Endometrium (tissue), 2 donors: ENCODE data around the gene GLIPR1.
"Not testable (repeated sequence)": the region's sequence is repeated elsewhere in the genome, so short reads cannot be mapped to it uniquely, and the experiment has no call there.

Experiments used
- FAIRE-seq: peaks from 2 replicates; lab custom pipeline; 2012; peaks lifted over from hg19 to GRCh38; lab: Jason Lieb, UNC
- donor health status: control.
- donor health status: control.

GLIPR1 gene

DNA sequence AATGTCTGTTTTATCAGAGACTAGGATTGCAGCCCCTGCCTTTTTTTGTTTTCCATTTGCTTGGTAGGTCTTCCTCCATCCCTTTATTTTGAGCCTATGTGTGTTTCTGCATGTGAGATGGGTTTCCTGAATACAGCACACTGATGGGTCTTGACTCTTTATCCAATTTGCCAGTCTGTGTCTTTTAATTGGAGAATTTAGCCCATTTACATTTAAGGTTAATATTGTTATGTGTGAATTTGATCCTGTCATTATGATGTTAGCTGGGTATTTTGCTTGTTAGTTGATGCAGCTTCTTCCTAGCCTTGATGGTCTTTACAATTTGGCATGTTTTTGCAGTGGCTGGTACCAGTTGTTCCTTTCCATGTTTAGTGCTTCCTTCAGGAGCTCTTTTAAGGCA lies 40.7 kb downstream of the GLIPR1 start:
- not testable (repeated sequence) for FAIRE-seq

DNA sequence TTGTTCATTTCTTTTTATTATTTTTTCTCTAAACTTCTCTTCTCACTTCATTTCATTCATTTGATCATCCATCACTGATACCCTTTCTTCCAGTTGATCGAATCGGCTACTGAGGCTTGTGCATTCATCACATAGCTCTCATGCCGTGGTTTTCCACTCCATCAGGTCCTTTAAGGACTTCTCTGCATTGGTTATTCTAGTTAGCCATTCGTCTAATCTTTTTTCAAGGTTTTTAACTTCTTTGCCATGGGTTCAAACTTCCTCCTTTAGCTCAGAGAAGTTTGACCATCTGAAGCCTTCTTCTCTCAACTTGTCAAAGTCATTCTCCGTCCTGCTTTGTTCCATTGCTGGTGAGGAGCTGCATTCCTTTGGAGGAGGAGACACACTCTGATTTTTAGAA lies 41.6 kb downstream of the GLIPR1 start:
- not testable (repeated sequence) for FAIRE-seq

DNA sequence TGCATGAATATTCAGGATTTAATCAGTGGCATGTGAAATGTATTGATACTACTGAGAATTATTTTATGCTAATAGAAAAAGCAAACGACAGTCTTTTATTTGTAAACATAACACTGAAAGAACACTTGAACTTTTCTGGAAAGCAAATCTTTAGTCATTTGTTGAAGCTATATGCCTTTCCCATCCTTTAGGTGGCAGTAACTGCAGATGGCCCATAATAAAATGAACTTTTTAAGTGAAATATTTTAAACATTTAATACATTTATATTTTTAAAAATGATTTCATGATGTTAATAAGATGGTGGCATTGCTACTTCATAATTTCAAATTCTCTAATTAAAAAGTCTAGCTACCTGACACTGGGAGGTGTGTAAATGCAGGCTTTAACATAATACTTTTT lies 44.7 kb downstream of the GLIPR1 start:
- FAIRE-seq, result no peak

DNA sequence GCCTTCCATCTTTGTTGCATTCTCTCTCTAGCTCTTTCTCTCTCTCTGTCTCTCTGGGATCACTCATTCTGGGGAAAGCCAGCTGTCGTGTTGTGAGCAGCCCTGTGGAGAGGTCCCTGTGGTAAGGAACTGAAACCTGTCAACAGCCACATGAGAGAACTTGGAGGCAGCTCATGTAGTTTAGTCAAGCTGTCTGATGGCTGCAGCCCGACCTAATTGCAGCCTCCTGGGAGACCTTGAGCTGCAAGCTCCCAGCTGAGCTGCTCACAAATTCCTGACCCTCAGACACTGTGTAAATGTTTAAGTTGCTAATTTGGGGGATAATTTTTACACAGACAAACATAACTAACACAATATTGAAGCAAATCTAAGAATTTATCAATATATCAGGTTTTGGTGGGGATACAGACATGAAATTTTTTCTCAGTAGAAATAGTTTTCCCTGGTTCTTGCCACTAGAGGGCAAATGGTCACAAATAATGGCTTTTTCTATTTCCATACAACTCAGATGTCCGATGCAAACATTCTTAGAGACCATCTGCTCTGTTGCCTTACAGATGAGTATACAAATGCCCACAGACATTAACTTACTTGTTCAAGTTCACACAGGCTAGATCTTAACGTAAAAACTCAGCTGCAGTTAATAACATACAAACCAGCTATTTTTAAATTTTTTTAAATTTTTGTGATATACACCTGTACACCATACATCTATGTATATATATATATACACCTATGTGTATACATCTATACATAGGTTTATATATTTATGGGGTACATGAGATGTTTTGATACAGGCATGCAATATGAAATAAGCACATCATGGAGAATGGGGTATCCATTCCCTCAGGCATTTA lies 46.3 kb downstream of the GLIPR1 start:
- FAIRE-seq, result peak; percentile 59

DNA sequence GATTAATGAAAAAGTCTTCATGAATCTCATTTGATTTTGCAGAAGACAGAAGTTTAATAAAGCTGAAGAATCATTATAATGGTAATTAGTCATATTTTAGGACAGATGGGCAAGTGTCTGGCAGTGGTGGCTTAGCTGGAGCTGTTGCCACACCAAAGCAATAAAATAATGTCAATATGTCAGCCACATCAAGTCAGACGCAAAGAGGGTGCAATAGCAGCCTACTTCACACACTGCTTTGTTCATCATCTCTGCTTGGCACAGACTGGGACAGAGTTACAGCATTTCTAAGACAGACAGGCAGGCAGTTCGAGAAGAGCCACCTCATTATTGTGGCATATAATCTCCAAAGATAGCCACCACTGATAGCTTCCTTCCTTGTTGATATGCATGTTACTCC lies 47.7 kb downstream of the GLIPR1 start:
- no peak for FAIRE-seq

DNA sequence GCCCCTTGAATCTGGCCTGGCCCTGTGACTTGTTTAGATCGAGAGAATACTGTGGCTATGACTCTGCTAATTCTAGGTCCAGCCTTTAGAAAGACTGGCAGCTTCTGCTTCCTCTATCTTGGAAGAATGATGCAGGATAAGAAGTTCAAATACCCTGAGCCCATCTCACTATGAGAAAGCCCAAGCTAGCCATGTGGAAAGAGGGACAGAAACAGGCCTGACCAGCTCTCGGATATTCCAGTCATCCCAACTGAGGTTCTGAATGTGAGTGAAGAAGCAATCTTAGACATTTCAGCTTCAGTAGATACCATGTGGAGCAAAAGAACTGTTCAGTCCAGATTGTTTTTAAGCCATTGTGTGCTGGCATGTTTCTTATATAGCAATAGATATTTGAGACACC lies 48.1 kb downstream of the GLIPR1 start:
- no peak for FAIRE-seq

DNA sequence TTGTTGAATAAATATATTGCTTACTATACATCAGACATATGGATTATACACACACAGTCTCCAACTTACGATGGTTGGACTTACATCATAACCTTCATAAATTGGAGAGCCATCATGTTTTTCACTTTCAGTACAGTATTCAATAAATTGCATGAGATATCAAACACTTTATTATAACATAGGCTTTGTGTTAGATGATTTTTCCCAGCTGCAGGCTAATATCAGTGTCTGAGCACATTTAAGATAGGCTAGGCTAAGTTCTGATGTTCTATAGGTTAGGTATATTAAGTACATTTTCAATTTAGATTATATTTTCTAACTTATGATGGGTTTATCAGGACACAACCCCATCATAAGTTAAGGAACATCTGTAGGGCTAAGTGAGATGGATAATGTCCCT lies 48.8 kb downstream of the GLIPR1 start:
- no peak for FAIRE-seq

DNA sequence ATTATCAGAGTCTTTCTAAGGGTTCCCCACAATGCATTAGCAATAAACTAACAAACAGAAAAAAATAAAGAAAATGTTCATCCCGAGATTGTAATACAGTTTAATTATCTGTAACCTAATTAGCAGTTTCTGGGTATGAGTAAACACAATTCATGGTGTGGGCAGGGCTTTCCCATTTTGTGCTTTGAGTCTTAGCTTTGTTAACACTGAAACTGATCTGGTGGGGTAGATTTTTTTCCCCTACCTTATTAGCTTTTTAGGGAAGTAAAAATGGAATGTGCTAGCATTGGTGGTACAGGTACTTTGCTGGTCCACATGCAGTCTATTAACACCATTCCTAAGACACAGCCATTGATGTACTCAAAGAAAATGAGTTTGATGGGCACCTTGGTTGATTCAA lies 49.3 kb downstream of the GLIPR1 start:
- FAIRE-seq, result no peak

DNA sequence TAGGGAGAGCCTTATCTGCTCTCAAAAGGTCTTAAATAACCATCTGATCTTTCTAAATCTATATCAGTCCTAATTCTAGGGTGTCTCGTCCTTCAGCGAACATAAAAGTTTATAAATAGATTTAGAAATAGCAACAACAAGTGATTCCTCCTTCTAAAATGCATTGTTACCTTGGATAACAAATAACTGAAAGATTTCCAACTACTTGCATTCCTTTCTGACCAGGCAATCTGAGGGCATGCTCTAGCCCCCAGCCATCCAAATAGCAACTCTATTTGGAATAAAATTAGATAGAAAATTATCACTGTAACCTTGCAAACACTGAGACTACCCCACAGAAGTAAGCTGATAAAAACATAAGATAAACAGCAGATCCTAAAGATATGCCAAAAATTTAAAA lies 52.7 kb downstream of the GLIPR1 start:
- FAIRE-seq, result no peak

DNA sequence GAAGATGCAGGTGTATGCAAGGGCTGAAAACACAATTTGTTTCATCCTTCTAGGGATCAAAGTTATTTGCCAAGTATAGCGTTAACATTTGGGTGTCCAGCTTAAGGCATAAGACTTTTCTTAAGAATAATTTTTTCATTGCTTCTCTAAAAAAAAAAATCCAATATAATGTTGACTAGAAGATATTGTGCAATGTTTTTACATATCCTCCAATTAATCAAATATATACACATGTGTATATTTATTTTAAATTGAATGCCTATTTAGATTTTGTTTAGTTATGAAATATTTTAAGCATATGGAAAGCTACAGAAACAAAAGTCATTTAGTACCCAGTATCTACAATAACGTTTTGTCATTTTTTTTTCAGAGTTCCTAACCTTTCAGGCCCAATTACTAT lies 59.3 kb downstream of the GLIPR1 start:
- FAIRE-seq, result no peak

DNA sequence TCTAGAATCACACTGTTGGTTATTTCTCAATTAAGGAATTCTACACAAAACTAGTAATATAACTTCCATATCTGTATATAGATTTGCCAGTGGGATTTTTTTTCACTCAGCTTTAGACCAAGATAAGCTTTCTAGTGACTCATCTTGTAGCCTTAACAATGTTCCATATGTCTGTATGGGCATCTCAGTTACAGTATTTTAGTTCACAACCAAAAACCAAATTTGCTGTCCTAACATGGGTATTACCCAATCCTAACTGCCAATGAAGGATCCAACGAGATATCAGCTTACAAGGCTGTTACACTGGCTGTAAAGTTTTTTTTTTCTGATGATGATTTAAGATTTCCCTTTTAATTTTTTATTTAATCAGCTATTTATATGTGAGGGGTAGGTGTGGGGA lies 62.4 kb downstream of the GLIPR1 start:
- no peak for FAIRE-seq

DNA sequence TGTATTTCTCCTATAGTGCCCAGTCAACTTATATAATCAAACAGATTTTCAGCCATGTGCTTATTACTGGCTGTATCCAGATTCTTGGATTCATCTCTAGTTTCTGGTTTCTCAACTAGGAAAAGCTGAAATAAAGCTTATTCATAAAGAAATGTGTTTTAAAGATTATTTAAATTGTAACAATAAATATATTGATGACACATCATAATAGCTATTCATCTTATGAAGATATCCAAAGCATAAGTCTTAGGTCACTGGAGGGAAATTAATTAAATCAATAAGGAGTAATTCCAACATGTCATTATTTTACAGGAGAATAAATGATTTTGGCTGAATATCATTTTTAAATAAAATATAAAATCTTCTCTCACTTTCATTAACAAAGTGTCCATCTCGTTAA lies 63.0 kb downstream of the GLIPR1 start:
- no peak for FAIRE-seq

DNA sequence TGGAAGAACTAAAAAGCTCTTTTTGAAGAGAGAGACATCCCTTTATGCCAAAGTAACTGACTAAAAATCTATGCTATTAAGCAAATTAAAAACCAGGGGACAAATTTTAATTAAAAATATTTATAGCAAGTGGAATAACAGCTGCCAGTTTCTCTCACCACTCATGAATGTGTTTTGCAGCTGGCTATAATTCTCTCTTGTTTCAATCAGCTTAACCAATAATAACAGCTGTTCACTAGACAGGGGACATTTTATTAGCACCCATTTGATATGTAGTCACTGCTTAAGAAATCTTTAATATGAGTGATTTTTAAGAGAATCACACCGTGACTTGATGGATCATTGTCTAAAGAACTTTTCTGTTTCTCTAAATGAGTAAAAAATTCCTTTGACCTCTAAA lies 65.1 kb downstream of the GLIPR1 start:
- no peak for FAIRE-seq

DNA sequence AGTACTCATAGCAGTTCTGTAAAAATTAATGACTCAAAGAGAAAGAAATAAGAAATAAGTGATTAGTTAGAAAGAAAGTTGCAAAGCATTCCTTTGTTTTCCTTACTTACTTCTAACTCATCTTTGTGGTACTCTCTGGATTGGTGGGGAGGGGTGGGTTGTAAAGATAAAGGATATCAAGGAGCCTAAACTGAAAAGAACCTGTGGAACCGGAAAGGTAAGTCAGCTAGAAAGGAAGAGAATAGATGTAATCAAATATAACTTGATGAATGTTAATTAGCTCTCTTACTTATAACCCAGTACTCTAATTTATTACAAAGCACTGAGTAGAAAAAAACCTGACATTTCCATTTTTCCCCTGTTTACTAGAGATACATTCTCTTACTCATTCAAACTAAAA lies 68.3 kb downstream of the GLIPR1 start:
- no peak for FAIRE-seq

DNA sequence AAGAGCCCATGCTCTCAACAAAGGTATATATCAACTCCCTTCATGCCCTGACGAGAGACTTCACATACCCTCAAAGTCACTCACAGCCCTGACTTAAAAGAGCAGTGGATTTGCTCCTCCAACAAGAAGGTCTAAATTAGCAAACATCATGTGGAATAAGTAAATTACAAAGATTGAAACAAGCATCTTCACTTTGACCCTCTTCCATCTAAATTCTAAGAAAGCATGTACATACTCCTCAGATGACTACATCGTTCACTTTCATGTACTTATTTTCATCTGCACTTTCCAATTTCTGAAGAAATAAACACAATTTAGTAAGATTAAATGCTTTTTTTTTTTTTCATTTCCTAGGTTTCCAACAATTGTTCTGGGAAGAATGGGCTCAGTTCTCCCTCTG lies 69.4 kb downstream of the GLIPR1 start:
- FAIRE-seq, result no peak

DNA sequence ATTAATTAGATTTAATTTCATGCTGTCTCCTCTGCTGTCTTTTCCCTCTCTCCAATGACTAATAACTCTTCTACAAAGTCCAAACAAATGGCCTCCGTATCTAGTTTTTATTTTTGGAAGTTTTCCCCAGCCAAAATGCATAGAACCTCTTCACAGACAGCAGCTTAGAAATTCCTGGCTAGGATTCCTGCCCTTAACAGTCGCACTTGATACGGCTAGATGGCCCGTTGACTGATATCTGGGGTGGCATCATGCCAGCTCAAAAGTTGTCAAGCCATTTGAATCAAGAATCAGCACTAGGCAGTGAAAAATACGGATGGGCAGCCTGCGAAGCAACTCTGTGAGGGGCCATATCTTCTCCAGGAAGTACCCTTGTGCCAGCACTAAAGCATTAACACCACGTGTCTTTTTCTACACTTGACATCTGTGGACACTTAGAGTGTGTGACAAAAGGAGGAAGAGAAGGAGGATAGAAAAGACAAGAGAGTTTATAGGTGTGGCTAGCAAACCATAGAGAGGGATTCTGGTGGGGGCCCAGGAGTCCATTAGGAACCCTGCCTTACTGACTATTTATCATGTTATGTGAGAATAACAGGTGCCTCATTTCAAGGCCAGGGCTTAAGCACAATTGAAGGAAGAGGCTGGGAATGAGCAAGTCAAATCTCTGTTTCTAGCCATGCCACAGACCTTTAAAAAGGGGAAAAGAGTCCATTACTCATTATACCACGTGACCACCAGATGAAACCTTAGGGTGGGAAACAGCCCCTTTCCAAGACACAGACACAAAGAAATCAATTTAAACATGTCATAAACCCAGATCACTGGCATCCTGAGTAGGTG lies 70.1 kb downstream of the GLIPR1 start:
- no peak for FAIRE-seq

DNA sequence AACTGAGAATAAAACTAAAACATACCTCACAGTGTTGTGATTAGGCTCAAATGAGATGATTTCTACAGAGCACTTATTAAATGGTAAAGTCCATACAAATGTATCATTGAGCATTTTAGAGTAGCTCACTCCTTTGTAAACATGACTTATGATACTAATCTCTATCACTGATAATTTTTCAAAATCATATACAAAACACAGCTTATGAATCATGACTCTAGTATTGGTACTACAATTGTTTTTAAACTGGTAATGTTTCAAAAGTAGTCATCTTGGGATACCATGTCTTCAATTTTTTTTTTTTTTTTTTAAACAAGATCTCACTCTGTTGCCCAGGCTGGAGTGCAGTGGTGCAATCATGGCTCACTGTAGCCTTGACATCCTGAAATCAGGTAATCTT lies 70.9 kb downstream of the GLIPR1 start:
- no peak for FAIRE-seq

DNA sequence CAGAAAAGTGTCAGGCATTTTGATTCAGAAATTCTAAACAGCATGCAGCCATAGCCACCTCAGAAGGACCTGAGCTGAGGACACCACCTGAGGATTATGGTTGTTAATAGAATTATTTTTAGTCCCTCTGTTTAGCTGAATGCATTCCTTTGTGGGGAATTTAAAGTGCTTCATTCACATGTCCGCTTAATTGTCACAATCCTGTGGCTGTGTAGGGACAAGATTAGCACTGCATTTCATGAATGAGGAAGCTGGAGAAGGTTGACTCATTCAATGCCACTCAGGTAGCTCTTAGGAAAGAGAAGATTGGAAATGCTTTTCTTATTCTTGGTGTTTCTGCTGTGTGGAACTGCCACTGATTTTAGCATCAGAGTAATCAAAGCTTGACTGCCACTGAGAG lies 72.8 kb downstream of the GLIPR1 start:
- FAIRE-seq, result no peak
